ENCODE measurements around the gene PPIP5K1. TPM values are rescaled to one million over a fixed set of nuclear protein-coding genes. Genes with fewer than 3 reads are reported as not detected.

The PPIP5K1 gene
- total RNA-seq, 1 experiment from 2014 or later, result 50.9 TPM

- Histone ChIP-seq H3K27me3 (ENCODE audit: insufficient read depth, low read depth) (peaks cover 22% of the 10 kb centered on the region), H3K4me3 (no peak overlapping the region), H3K27ac (no peak overlapping the region), H3K9me2 (ENCODE audit: insufficient read depth) (no peaks in the 10 kb centered on the region), H3K4me1 (replicated peaks; ENCODE audit: insufficient read depth) (no peaks in the 10 kb centered on the region; the same call in 1 of the 2 replicates), H3K36me3 (ENCODE audit: low read depth) (no peaks in the 10 kb centered on the region), H3F3A (ENCODE audit: insufficient read depth, low read depth) (no peaks in the 10 kb centered on the region), H4K20me1 (ENCODE audit: insufficient read depth) (no peaks in the 10 kb centered on the region), H2AFZ (no peak overlapping the region), H3K4me2 (no peak overlapping the region), H3K9me3 (ENCODE audit: insufficient read depth, low read depth) (no peaks in the 10 kb centered on the region), H3K79me2 (ENCODE audit: low read depth) (no peaks in the 10 kb centered on the region)
- no TSS peak for BruUV-seq (replicated peaks)
- CTCF ChIA-PET, result interaction anchor here (0.6 kb wide), 1 partner anchor 24 kb away, joined by 4 read pairs; no protein-coding TSS in a partner anchor
- intact Hi-C loops (cut with micrococcal nuclease; ENCODE audit: unreplicated experiment), result no loop called here
- TF ChIP-seq EZH2 (IDR thresholded peaks at IDR 0.05; ENCODE audit: low read depth), result no peak
- TF ChIP-seq, protein P1, sequence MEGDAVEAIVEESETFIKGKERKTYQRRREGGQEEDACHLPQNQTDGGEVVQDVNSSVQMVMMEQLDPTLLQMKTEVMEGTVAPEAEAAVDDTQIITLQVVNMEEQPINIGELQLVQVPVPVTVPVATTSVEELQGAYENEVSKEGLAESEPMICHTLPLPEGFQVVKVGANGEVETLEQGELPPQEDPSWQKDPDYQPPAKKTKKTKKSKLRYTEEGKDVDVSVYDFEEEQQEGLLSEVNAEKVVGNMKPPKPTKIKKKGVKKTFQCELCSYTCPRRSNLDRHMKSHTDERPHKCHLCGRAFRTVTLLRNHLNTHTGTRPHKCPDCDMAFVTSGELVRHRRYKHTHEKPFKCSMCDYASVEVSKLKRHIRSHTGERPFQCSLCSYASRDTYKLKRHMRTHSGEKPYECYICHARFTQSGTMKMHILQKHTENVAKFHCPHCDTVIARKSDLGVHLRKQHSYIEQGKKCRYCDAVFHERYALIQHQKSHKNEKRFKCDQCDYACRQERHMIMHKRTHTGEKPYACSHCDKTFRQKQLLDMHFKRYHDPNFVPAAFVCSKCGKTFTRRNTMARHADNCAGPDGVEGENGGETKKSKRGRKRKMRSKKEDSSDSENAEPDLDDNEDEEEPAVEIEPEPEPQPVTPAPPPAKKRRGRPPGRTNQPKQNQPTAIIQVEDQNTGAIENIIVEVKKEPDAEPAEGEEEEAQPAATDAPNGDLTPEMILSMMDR (conservative IDR thresholded peaks at IDR 0.05), result no peak
- POLR2A ChIA-PET (ENCODE audit: unreplicated experiment), result no interaction called here
- no peak for DNase-seq
Observed at GRCh38 chr15:43522247-43522646, 67.8 kb downstream of the PPIP5K1 start.

DNA sequence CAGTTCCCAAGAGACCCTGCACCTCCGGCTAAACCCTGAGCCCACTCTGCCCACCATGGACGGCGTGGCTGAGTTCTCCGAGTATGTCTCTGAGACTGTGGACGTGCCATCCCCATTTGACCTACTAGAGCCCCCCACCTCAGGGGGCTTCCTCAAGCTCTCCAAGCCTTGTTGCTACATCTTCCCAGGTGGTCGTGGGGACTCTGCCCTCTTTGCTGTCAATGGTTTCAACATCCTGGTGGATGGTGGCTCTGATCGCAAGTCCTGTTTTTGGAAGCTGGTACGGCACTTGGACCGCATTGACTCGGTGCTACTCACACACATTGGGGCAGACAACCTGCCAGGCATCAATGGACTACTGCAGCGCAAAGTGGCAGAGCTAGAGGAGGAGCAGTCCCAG, 68.6 kb downstream of the PPIP5K1 start:
- CTCF ChIA-PET, result no interaction called here
- H3K4me1 ChIP-seq (replicated peaks; ENCODE audit: insufficient read depth), result no peaks in the 10 kb centered on the region; the same call in 1 of the 2 replicates
- POLR2A ChIA-PET (ENCODE audit: unreplicated experiment), result interaction anchor here (0.6 kb wide), 1 partner anchor 226 kb away, joined by 16 read pairs; no protein-coding TSS in a partner anchor
- no peak overlapping the region for H3K4me3 ChIP-seq
- no peaks in the 10 kb centered on the region for H3K79me2 ChIP-seq (ENCODE audit: low read depth)
- H3F3A ChIP-seq (ENCODE audit: insufficient read depth, low read depth), result no peaks in the 10 kb centered on the region
- no peaks in the 10 kb centered on the region for H3K9me3 ChIP-seq (ENCODE audit: insufficient read depth, low read depth)
- no peak overlapping the region for H3K27ac ChIP-seq
- peaks cover 22% of the 10 kb centered on the region for H3K27me3 ChIP-seq (ENCODE audit: insufficient read depth, low read depth)
- no peak overlapping the region for H3K4me2 ChIP-seq
- no peaks in the 10 kb centered on the region for H3K9me2 ChIP-seq (ENCODE audit: insufficient read depth)
- no TSS peak for BruUV-seq (replicated peaks)
- intact Hi-C loops (cut with micrococcal nuclease; ENCODE audit: unreplicated experiment), result no loop called here
- H4K20me1 ChIP-seq (ENCODE audit: insufficient read depth), result no peaks in the 10 kb centered on the region
- H2AFZ ChIP-seq, result no peak overlapping the region
- no peaks in the 10 kb centered on the region for H3K36me3 ChIP-seq (ENCODE audit: low read depth)
- TF ChIP-seq, protein P1 (conservative IDR thresholded peaks at IDR 0.05), result no peak
- no peak for TF ChIP-seq EZH2 (IDR thresholded peaks at IDR 0.05; ENCODE audit: low read depth)
- DNase-seq, result no peak

GRCh38 chr15:43520138-43520537, 69.9 kb downstream of the PPIP5K1 start:
- H3K4me3 ChIP-seq, result no peak overlapping the region
- no peaks in the 10 kb centered on the region for H3K4me1 ChIP-seq (replicated peaks; ENCODE audit: insufficient read depth)
- H4K20me1 ChIP-seq (ENCODE audit: insufficient read depth), result no peaks in the 10 kb centered on the region
- no peaks in the 10 kb centered on the region for H3K79me2 ChIP-seq (ENCODE audit: low read depth)
- no peak overlapping the region for H3K4me2 ChIP-seq
- H2AFZ ChIP-seq, result no peak overlapping the region
- CTCF ChIA-PET, result no interaction called here
- no TSS peak for BruUV-seq (replicated peaks)
- POLR2A ChIA-PET (ENCODE audit: unreplicated experiment), result interaction anchor here (0.6 kb wide), 1 partner anchor 149 kb away, joined by 4 read pairs; the partner anchor contains the start of genes TUBGCP4 and ZSCAN29
- H3K9me3 ChIP-seq (ENCODE audit: insufficient read depth, low read depth), result no peaks in the 10 kb centered on the region
- no peak for DNase-seq
- no peaks in the 10 kb centered on the region for H3K36me3 ChIP-seq (ENCODE audit: low read depth)
- H3K9me2 ChIP-seq (ENCODE audit: insufficient read depth), result no peaks in the 10 kb centered on the region
- no peaks in the 10 kb centered on the region for H3F3A ChIP-seq (ENCODE audit: insufficient read depth, low read depth)
- TF ChIP-seq, protein P1 (conservative IDR thresholded peaks at IDR 0.05), result no peak
- TF ChIP-seq EZH2 (IDR thresholded peaks at IDR 0.05; ENCODE audit: low read depth), result no peak
- intact Hi-C loops (cut with micrococcal nuclease; ENCODE audit: unreplicated experiment), result no loop called here
- peaks cover 22% of the 10 kb centered on the region for H3K27me3 ChIP-seq (ENCODE audit: insufficient read depth, low read depth)
- H3K27ac ChIP-seq, result no peak overlapping the region
